HG03103 (cell line): ENCODE measurements around the gene CBLL1.

ENCODE experiments used
- ATAC-seq: cut with Tn5 transposase; IDR thresholded peaks from one replicate; pipeline ENCODE4 v1.9.1; 2021; ENCODE audit warnings: low read depth; ENCODE audit not compliant: unreplicated experiment

CBLL1 gene

GRCh38 chr7:107809179-107809578 is 65.2 kb downstream of the CBLL1 start:
- no peak for ATAC-seq

GRCh38 chr7:107810626-107811025 is 66.7 kb downstream of the CBLL1 start:
- ATAC-seq: no peak
